OCI-LY3 (cell line): ENCODE results near the gene TMPO.
"Not testable (repeated sequence)": the region's sequence is repeated elsewhere in the genome, so short reads cannot be mapped to it uniquely, and the experiment has no call there.

ENCODE experiments used
- H2AFZ ChIP-seq: fragments of 200-600, 300-600 bp; shearing (Covaris generic); 2 replicates; pipeline ENCODE4 v1.6.0; 2014; ENCODE audit warnings: antibody characterized with exemption, low read depth, low read length
- H3K27ac ChIP-seq: fragments of 200-600, 300-600 bp; sonication (generic); 2 replicates; pipeline ENCODE4 v1.5.1; 2014; ENCODE audit warnings: mild to moderate bottlenecking, low read length, moderate library complexity, mixed read lengths
- H3K27me3 ChIP-seq: fragments of 200-600, 300-600 bp; sonication (generic); 2 replicates; pipeline ENCODE4 v1.6.1; 2014; ENCODE audit warnings: low read depth, low read length, mixed read lengths
- H3K36me3 ChIP-seq: fragments of 200-600, 300-600 bp; sonication (generic); replicated peaks from 2 replicates; pipeline ENCODE3; 2014; ENCODE audit warnings: low read depth, low read length, mixed read lengths
- H3K4me1 ChIP-seq: fragments of 300-600, 200-600 bp; sonication (generic); 2 replicates; pipeline ENCODE4 v1.6.1; 2014; ENCODE audit warnings: low read length, mixed read lengths
- H3K4me2 ChIP-seq: fragments of 200-600, 300-600 bp; sonication (generic); 2 replicates; pipeline ENCODE4 v1.6.1; 2014; ENCODE audit warnings: low read length, mixed read lengths
- H3K4me3 ChIP-seq: fragments of 300-600, 200-600 bp; sonication (generic); 2 replicates; pipeline ENCODE4 v1.5.1; 2014; ENCODE audit warnings: antibody characterized with exemption, mild to moderate bottlenecking, low read length, moderate library complexity
- H3K79me2 ChIP-seq: fragments of 300-600, 200-600 bp; shearing (Covaris generic); 2 replicates; pipeline ENCODE4 v1.6.1; 2014; ENCODE audit warnings: mild to moderate bottlenecking, low read length, mixed read lengths
- H3K9ac ChIP-seq: fragments of 300-600, 200-600 bp; shearing (Covaris generic); 2 replicates; pipeline ENCODE4 v1.6.0; 2014; ENCODE audit warnings: mild to moderate bottlenecking, low read length, moderate library complexity
- H3K9me3 ChIP-seq: fragments of 200-600, 300-600 bp; shearing (Covaris generic); 2 replicates; pipeline ENCODE4 v1.6.1; 2014; ENCODE audit warnings: low read length, mixed read lengths; ENCODE audit not compliant: insufficient read depth
- H4K20me1 ChIP-seq: fragments of 200-600, 300-600 bp; sonication (generic); 2 replicates; pipeline ENCODE4 v1.6.1; 2016; ENCODE audit warnings: low read length, mixed read lengths; ENCODE audit not compliant: insufficient read depth
- EZH2phosphoT487 ChIP-seq: fragments of 200-600 bp; shearing (Covaris generic); IDR thresholded peaks from 2 replicates; pipeline ENCODE4 v1.6.1; 2018; ENCODE audit warnings: antibody characterized with exemption, mixed run types, low read depth
- TF ChIP-seq, protein P1 (sequence below): fragments of 200-600, 300-600 bp; sonication (generic); IDR thresholded peaks from 2 replicates; pipeline ENCODE4 v1.5.1; 2014; ENCODE audit warnings: antibody characterized with exemption, low read length, low read depth

The TMPO gene

DNA sequence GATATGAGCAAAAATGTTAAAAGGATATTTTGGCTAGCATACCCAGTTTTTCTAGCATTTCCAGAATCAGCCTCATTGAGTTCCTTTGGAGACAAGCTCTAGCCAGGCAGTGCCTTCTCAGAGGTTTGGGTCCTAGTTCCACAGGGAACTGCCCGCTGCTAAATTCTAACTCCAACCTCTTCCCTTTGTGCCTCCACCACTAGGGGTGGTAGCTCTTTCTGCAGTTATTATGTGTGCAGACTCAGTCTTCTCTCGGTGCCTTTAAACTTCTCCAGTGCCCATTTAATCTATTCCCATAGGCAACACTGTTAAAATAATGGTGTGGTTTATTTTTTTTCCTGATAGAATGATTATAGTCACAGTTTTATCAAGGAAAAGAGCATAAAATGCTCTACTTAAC lies 56.6 kb downstream of the TMPO start:
- no peaks in the 10 kb centered on the region for H4K20me1 ChIP-seq
- no peaks in the 10 kb centered on the region for H3K9me3 ChIP-seq
- H2AFZ ChIP-seq: no peak overlapping the region
- H3K27me3 ChIP-seq: no peaks in the 10 kb centered on the region
- no peak overlapping the region for H3K9ac ChIP-seq
- H3K36me3 ChIP-seq: no peaks in the 10 kb centered on the region
- TF ChIP-seq EZH2phosphoT487: no peak
- TF ChIP-seq, protein P1, sequence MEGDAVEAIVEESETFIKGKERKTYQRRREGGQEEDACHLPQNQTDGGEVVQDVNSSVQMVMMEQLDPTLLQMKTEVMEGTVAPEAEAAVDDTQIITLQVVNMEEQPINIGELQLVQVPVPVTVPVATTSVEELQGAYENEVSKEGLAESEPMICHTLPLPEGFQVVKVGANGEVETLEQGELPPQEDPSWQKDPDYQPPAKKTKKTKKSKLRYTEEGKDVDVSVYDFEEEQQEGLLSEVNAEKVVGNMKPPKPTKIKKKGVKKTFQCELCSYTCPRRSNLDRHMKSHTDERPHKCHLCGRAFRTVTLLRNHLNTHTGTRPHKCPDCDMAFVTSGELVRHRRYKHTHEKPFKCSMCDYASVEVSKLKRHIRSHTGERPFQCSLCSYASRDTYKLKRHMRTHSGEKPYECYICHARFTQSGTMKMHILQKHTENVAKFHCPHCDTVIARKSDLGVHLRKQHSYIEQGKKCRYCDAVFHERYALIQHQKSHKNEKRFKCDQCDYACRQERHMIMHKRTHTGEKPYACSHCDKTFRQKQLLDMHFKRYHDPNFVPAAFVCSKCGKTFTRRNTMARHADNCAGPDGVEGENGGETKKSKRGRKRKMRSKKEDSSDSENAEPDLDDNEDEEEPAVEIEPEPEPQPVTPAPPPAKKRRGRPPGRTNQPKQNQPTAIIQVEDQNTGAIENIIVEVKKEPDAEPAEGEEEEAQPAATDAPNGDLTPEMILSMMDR: 0 out of 2 replicates have a peak, but pooled peaks have one; percentile 10
- no peaks in the 10 kb centered on the region for H3K79me2 ChIP-seq
- no peak overlapping the region for H3K4me3 ChIP-seq
- H3K4me1 ChIP-seq: no peaks in the 10 kb centered on the region
- H3K27ac ChIP-seq: no peak overlapping the region
- H3K4me2 ChIP-seq: no peak overlapping the region

DNA sequence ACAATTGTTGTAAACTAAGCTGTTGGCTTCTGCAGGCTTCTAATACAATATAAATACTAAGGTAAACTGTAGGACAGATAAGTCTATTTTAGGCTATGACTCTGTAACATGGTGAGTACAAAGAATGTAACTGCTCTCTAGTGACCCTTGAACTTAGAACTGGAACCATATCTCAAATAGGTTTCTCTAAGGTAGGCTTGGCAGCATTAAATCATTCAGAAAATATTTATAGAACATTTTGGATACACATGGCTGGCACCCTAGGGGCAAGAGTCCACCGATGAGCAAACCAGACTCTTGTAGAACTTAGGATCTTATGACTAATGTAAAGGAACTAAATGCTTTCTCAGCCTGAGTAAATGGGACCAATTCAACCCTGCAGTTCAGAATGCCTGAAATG lies 58.7 kb downstream of the TMPO start:
- H3K27ac ChIP-seq: no peak overlapping the region
- H3K4me3 ChIP-seq: no peak overlapping the region
- H3K36me3 ChIP-seq: no peaks in the 10 kb centered on the region
- H3K79me2 ChIP-seq: no peaks in the 10 kb centered on the region
- no peaks in the 10 kb centered on the region for H3K27me3 ChIP-seq
- no peak overlapping the region for H2AFZ ChIP-seq
- no peaks in the 10 kb centered on the region for H4K20me1 ChIP-seq
- TF ChIP-seq, protein P1: no peak
- TF ChIP-seq EZH2phosphoT487: no peak
- no peak overlapping the region for H3K4me2 ChIP-seq
- H3K9ac ChIP-seq: no peak overlapping the region
- no peaks in the 10 kb centered on the region for H3K9me3 ChIP-seq
- H3K4me1 ChIP-seq: no peaks in the 10 kb centered on the region

DNA sequence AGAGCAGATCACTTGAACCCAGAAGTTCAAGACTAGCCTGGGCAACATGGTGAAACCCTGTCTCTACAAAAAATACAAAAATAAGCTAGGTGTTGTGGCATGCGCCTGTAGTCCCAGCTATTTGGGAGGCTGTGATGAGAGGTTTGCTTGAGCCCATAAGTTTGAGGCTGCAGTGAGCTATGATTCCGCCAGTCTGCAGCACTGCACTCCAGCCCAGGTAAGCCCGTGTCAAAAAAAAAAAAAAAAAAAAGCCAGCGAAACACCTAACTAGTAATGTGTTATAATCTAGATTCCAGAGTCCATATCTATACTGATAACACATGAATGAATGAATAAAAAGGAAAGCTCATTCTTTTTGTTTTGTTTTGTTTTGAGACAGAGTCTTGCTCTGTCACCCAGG lies 59.6 kb downstream of the TMPO start:
- Histone ChIP-seq H3K9ac (no peak overlapping the region), H3K4me2 (no peak overlapping the region), H3K4me3 (no peak overlapping the region), H3K9me3 (no peaks in the 10 kb centered on the region), H3K27me3 (no peaks in the 10 kb centered on the region), H3K27ac (no peak overlapping the region), H3K4me1 (no peaks in the 10 kb centered on the region), H4K20me1 (no peaks in the 10 kb centered on the region), H3K79me2 (no peaks in the 10 kb centered on the region), H2AFZ (no peak overlapping the region), H3K36me3 (no peaks in the 10 kb centered on the region)
- no peak for TF ChIP-seq EZH2phosphoT487
- TF ChIP-seq, protein P1: no peak

DNA sequence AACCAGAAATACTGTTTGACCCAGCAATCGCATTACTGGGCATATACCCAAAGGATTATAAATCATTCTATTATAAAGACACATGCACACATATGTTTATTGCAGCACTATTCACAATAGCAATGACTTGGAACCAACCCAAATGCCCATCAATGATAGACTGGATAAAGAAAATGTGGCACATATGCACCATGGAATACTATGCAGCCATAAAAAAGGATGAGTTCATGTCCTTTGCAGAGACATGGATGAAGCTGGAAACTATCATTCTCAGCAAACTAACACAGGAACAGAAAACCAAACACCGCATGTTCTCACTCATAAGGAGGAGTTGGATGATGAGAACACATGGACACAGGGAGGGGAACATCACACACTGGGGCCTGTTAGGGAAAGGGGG lies 61.4 kb downstream of the TMPO start:
- not testable (repeated sequence) for H3K27me3 ChIP-seq, H3K9me3 ChIP-seq, H3K27ac ChIP-seq, H2AFZ ChIP-seq, H3K4me3 ChIP-seq, H4K20me1 ChIP-seq, H3K9ac ChIP-seq, H3K36me3 ChIP-seq, H3K79me2 ChIP-seq, H3K4me1 ChIP-seq, H3K4me2 ChIP-seq

DNA sequence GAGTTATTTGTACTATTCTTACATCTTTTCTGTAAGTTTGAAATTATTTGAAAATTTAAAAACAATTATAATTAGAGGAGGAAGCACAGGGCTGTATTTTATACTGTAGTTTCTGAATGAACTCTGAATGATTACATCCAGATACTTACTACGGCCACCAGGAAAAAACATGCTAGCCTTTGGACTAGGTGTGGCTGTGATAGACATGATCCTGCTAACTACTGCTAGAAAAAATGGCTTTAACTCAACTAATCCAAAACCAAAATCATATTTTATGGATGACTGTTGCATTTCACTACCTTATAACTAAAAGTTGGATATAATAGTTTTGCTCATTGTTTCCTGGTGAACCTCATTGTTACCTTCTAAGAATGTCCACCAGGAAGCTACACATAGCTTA lies 63.0 kb downstream of the TMPO start:
- Histone ChIP-seq H3K36me3 (no peaks in the 10 kb centered on the region), H4K20me1 (no peaks in the 10 kb centered on the region), H3K79me2 (no peaks in the 10 kb centered on the region), H3K9ac (no peak overlapping the region), H3K4me1 (no peaks in the 10 kb centered on the region), H2AFZ (no peak overlapping the region), H3K4me2 (no peak overlapping the region), H3K4me3 (no peak overlapping the region), H3K9me3 (no peaks in the 10 kb centered on the region), H3K27ac (no peak overlapping the region), H3K27me3 (no peaks in the 10 kb centered on the region)
- TF ChIP-seq, protein P1: no peak
- no peak for TF ChIP-seq EZH2phosphoT487
